Type B pancreatic cell (in vitro differentiated cells): ENCODE data around the gene KCTD11. TPM values are rescaled to one million over a fixed set of nuclear protein-coding genes. Genes with fewer than 3 reads are reported as not detected.
"Not testable (repeated sequence)": the region's sequence is repeated elsewhere in the genome, so short reads cannot be mapped to it uniquely, and the experiment has no call there.

Source experiments
- DNase-seq: peaks from one replicate; pipeline ENCODE4 v3.0.0; 2021; ENCODE audit warnings: mixed read lengths; ENCODE audit not compliant: unreplicated experiment; ENCODE audit errors: extremely low spot score
- H3K27ac Mint-ChIP-seq: 2 replicates; pipeline ENCODE4 v1.8.0; 2021; ENCODE audit warnings: mild to moderate bottlenecking, mixed read lengths
- H3K27me3 Mint-ChIP-seq: 2 replicates; pipeline ENCODE4 v1.8.0; 2021; ENCODE audit warnings: mixed read lengths
- H3K36me3 Mint-ChIP-seq: 2 replicates; pipeline ENCODE4 v1.8.0; 2021; ENCODE audit warnings: mixed read lengths
- H3K4me1 Mint-ChIP-seq: one replicate; pipeline ENCODE4 v1.8.0; 2021; ENCODE audit warnings: mixed read lengths; ENCODE audit not compliant: unreplicated experiment
- H3K4me3 Mint-ChIP-seq: 2 replicates; pipeline ENCODE4 v1.8.0; 2021; ENCODE audit warnings: mild to moderate bottlenecking, mixed read lengths
- H3K9me3 Mint-ChIP-seq: 2 replicates; pipeline ENCODE4 v1.8.0; 2021; ENCODE audit warnings: mixed read lengths
- total RNA-seq: library from RNA; stranded (reverse); gene quantifications from 2 replicates; pipeline ENCODE4 v1.2.1, GENCODE V29; 2021; ENCODE audit warnings: low replicate concordance
- TF ChIP-seq, protein P1 (sequence below): fragments of 200-600 bp; sonication (generic); conservative IDR thresholded peaks from 2 replicates; pipeline ENCODE4 v1.5.0; 2021; ENCODE audit warnings: antibody characterized with exemption, mild to moderate bottlenecking

Gene KCTD11
- total RNA-seq, 1 donor from 2014 or later, result 9.5 TPM

DNA sequence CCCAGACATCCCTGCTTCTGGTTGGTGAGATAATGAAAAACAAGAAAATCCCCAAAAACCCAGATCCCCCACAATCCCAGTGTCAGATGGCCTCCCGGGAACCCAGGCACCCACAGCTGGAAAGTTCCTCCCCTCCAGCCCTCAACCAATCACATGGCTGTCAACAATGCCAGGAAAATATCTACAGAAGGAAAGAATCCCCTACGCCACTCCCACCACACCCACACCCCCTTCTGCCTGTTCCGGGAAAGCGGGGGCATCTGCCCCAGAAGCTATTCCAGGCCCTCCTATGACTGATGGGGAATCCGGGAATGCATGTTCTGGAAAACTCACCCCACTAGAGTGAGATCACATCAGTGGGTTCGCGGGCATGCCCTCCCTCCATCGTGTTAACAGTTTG is 4.8 kb downstream of the KCTD11 start:
- Mint-ChIP-seq H3K4me3 (no peak overlapping the region), H3K36me3 (no peaks in the 10 kb centered on the region), H3K27ac (no peak overlapping the region), H3K4me1 (peaks cover 17% of the 10 kb centered on the region), H3K9me3 (no peaks in the 10 kb centered on the region), H3K27me3 (no peaks in the 10 kb centered on the region)
- TF ChIP-seq, protein P1, sequence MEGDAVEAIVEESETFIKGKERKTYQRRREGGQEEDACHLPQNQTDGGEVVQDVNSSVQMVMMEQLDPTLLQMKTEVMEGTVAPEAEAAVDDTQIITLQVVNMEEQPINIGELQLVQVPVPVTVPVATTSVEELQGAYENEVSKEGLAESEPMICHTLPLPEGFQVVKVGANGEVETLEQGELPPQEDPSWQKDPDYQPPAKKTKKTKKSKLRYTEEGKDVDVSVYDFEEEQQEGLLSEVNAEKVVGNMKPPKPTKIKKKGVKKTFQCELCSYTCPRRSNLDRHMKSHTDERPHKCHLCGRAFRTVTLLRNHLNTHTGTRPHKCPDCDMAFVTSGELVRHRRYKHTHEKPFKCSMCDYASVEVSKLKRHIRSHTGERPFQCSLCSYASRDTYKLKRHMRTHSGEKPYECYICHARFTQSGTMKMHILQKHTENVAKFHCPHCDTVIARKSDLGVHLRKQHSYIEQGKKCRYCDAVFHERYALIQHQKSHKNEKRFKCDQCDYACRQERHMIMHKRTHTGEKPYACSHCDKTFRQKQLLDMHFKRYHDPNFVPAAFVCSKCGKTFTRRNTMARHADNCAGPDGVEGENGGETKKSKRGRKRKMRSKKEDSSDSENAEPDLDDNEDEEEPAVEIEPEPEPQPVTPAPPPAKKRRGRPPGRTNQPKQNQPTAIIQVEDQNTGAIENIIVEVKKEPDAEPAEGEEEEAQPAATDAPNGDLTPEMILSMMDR, result no peak
- DNase-seq, result no peak

DNA sequence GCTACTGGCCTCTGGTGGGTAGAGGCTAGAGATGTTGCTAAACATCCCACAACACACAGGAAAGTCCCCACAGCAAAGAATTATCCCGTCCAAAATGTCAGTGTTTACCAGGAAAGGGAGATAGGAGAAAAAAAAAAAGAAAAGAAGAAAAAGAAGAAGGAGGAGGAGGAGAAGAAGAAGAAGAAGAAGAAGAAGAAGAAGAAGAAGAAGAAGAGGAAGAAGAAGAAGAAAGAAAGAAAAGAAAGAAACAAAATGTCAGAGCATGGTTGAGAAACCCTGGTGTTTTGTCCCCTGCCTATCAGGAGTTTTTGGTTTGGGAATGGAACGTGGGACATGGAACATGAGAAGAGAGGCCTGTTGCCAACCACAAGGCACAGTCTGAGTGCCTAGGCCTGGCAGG is 5.4 kb downstream of the KCTD11 start:
- no peaks in the 10 kb centered on the region for H3K9me3 Mint-ChIP-seq
- no peak overlapping the region for H3K27ac Mint-ChIP-seq
- no peak overlapping the region for H3K4me3 Mint-ChIP-seq
- TF ChIP-seq, protein P1, result no peak
- peaks cover 3% of the 10 kb centered on the region for H3K27me3 Mint-ChIP-seq
- DNase-seq, result no peak
- no peaks in the 10 kb centered on the region for H3K36me3 Mint-ChIP-seq
- H3K4me1 Mint-ChIP-seq, result peaks cover 15% of the 10 kb centered on the region

DNA sequence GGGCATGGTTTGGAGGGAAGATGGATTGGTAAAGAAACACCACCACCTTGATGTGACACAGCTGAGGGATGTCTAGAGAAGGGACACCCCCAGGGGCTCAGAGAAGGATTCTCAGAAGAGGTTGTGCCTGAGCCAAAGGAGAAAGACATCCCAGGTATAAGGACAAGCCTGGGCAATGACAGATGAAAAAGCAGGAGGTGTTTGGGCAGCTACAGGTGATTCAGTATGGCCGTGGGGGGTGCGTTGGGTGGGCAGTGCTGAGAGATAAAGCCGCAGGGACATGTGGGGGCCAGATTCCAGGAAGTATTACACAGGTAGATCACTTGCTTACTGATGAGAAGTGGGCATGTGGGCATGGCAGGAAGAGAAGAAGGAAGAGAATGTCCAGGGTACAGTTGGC is 9.9 kb downstream of the KCTD11 start:
- TF ChIP-seq, protein P1, result no peak
- H3K27ac Mint-ChIP-seq, result no peak overlapping the region
- DNase-seq, result no peak
- no peak overlapping the region for H3K4me3 Mint-ChIP-seq
- H3K27me3 Mint-ChIP-seq, result peaks cover 6% of the 10 kb centered on the region
- no peaks in the 10 kb centered on the region for H3K4me1 Mint-ChIP-seq
- no peaks in the 10 kb centered on the region for H3K36me3 Mint-ChIP-seq
- H3K9me3 Mint-ChIP-seq, result no peaks in the 10 kb centered on the region

- no peaks in the 10 kb centered on the region for H3K36me3 Mint-ChIP-seq
- DNase-seq, result no peak
- H3K9me3 Mint-ChIP-seq, result no peaks in the 10 kb centered on the region
- H3K27ac Mint-ChIP-seq, result no peak overlapping the region
- H3K4me1 Mint-ChIP-seq, result no peaks in the 10 kb centered on the region
- TF ChIP-seq, protein P1, result no peak
- H3K27me3 Mint-ChIP-seq, result peaks cover 9% of the 10 kb centered on the region
- no peak overlapping the region for H3K4me3 Mint-ChIP-seq
Measured at GRCh38 chr17:7363311-7363710, 11.3 kb downstream of the KCTD11 start.

DNA sequence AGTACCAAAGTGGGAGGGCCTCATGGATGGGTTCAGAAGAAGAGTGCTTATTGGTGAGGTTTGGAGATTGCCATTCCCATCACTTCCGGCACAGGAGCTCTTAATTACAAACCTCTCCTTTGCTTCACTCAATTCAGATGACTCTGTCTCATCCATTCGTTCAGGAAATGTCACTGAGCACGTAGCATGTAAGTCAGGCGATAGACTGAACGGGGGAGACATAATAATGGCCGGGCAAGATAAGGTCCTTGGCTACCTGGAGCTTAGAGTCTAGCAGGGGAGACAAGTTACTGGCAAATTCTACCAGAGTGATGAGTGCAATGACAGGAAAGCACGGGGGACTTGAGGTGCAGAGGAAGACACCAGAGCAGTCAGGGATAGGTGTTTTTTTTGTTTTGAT is 14.0 kb downstream of the KCTD11 start:
- not testable (repeated sequence) for H3K36me3 Mint-ChIP-seq, H3K9me3 Mint-ChIP-seq, H3K27ac Mint-ChIP-seq, H3K4me1 Mint-ChIP-seq, H3K4me3 Mint-ChIP-seq, DNase-seq
- peaks cover 24% of the 10 kb centered on the region for H3K27me3 Mint-ChIP-seq

- no peaks in the 10 kb centered on the region for H3K9me3 Mint-ChIP-seq
- no peaks in the 10 kb centered on the region for H3K36me3 Mint-ChIP-seq
- TF ChIP-seq, protein P1, result no peak
- no peak overlapping the region for H3K4me3 Mint-ChIP-seq
- H3K27ac Mint-ChIP-seq, result no peak overlapping the region
- DNase-seq, result no peak
- H3K27me3 Mint-ChIP-seq, result peaks cover 22% of the 10 kb centered on the region
- no peaks in the 10 kb centered on the region for H3K4me1 Mint-ChIP-seq
Measured at GRCh38 chr17:7367083-7367482, 15.1 kb downstream of the KCTD11 start.
